HCT116 (cell line): ENCODE results near the gene ASAP2. TPM values are rescaled to one million over a fixed set of nuclear protein-coding genes. Genes with fewer than 3 reads are reported as not detected.
"Not testable (repeated sequence)": the region's sequence is repeated elsewhere in the genome, so short reads cannot be mapped to it uniquely, and the experiment has no call there.

Experiments used
- ATAC-seq: fragments of 200-7000 bp; cut with Tn5 transposase; 2 replicates; pipeline ENCODE4 v1.9.1; 2020; ENCODE audit warnings: mild to moderate bottlenecking, moderate library complexity
- BruUV-seq: library from RNA; stranded (reverse); fragments of 400-500 nt; replicated peaks from 2 replicates; lab custom pipeline; 2021; lab: Mats Ljungman, UMichigan
- CTCF ChIA-PET: fragments of 300-600 bp; sonication (Branson Sonifier 250); formaldehyde crosslinking; loops from one replicate; lab custom pipeline; 2021; ENCODE audit warnings: antibody characterized with exemption; lab: Charles Lee
- POLR2A ChIA-PET: fragments of 300-600, 350-600 bp; sonication (Branson Sonifier 250); formaldehyde crosslinking; loops from one replicate; lab custom pipeline; 2021; ENCODE audit warnings: antibody characterized with exemption; lab: Charles Lee
- RAD21 ChIA-PET, 2 experiments: fragments of 300-600 bp; sonication (Branson Sonifier 250); formaldehyde crosslinking; loops; one replicate each; lab custom pipeline; 2023; ENCODE audit warnings: low total read pairs in 2 of 2; ENCODE audit not compliant: uncharacterized antibody in 2 of 2, unreplicated experiment in 2 of 2, low non-redundant PET in 1 of 2; lab: Charles Lee
- DNase-seq: peaks from one replicate; pipeline ENCODE4 v3.0.0-alpha.2; 2010; ENCODE audit warnings: low read depth, low spot score
- H2AFZ ChIP-seq: fragments of 200-600 bp; shearing (Covaris generic), sonication (generic); 2 replicates; pipeline ENCODE4 v1.6.1; 2017; ENCODE audit warnings: low read depth, mixed run types, mixed read lengths, antibody characterized with exemption, low read length; ENCODE audit not compliant: poor library complexity, severe bottlenecking
- H3K27ac ChIP-seq: 2 replicates; pipeline ENCODE4 v1.5.1; 2012; ENCODE audit warnings: low read depth, low read length
- H3K27me3 ChIP-seq: fragments of 200-600 bp; sonication (generic); 2 replicates; pipeline ENCODE4 v1.6.1; 2016; ENCODE audit warnings: mixed run types, low read length, mixed read lengths; ENCODE audit not compliant: insufficient read depth
- H3K36me3 ChIP-seq, 2 experiments: fragments of 200-500 bp in 1 of 2; fragments of 200-600 bp in 1 of 2; sonication (Bioruptor generic) in 1 of 2; sonication (generic) in 1 of 2; 2 replicates each; pipeline versions ENCODE4 v1.5.1 to v1.6.1; 2014 to 2016; ENCODE audit warnings: low read length in 2 of 2, inconsistent platforms in 1 of 2, mixed read lengths in 1 of 2, mixed run types in 1 of 2; ENCODE audit not compliant: insufficient read depth in 2 of 2, control insufficient read depth in 1 of 2
- H3K4me1 ChIP-seq, 2 experiments: fragments of 200-600 bp in 1 of 2; sonication (generic) in 1 of 2; 2 replicates each; pipeline versions ENCODE4 v1.5.1 to v1.6.1; 2012 to 2017; ENCODE audit warnings: low read length in 2 of 2, inconsistent platforms in 1 of 2, mild to moderate bottlenecking in 1 of 2, mixed read lengths in 1 of 2, mixed run types in 1 of 2, moderate library complexity in 1 of 2; ENCODE audit not compliant: insufficient read depth in 2 of 2, control insufficient read depth in 1 of 2
- H3K4me2 ChIP-seq: fragments of 200-600 bp; sonication (generic); 2 replicates; pipeline ENCODE4 v1.6.1; 2017; ENCODE audit warnings: mixed run types, low read length, mixed read lengths
- H3K4me3 ChIP-seq, 2 experiments: fragments of 200-600 bp in 1 of 2; sonication (generic) in 1 of 2; replicated peaks in 1 of 2; 2 replicates each; pipeline ENCODE4 v1.5.1; 2011 to 2016; ENCODE audit warnings: low read length in 2 of 2, control low read depth in 1 of 2, low read depth in 1 of 2, mild to moderate bottlenecking in 1 of 2, mixed read lengths in 1 of 2, mixed run types in 1 of 2
- H3K79me2 ChIP-seq: fragments of 200-600 bp; sonication (generic); 2 replicates; pipeline ENCODE4 v1.6.1; 2017; ENCODE audit warnings: mild to moderate bottlenecking, mixed run types, low read length, moderate library complexity, mixed read lengths; ENCODE audit not compliant: insufficient read depth
- H3K9ac ChIP-seq: fragments of 200-600 bp; sonication (generic); 2 replicates; pipeline ENCODE4 v1.6.1; 2016; ENCODE audit warnings: low read length, mixed read lengths
- H3K9me2 ChIP-seq: fragments of 200-600 bp; sonication (generic), shearing (Covaris generic); 2 replicates; pipeline ENCODE4 v1.6.1; 2017; ENCODE audit warnings: mixed run types, mild to moderate bottlenecking, moderate library complexity; ENCODE audit not compliant: insufficient read depth
- H3K9me3 ChIP-seq, 2 experiments: fragments of 200-500 bp in 1 of 2; fragments of 200-600 bp in 1 of 2; sonication (Bioruptor generic) in 1 of 2; sonication (generic) in 1 of 2; 2 replicates each; pipeline ENCODE4 v1.6.1; 2014 to 2017; ENCODE audit warnings: low read length in 2 of 2, mixed read lengths in 2 of 2, inconsistent platforms in 1 of 2, low read depth in 1 of 2, mild to moderate bottlenecking in 1 of 2, mixed run types in 1 of 2, moderate library complexity in 1 of 2; ENCODE audit not compliant: control insufficient read depth in 1 of 2, insufficient read depth in 1 of 2
- H4K20me1 ChIP-seq: fragments of 200-600 bp; sonication (generic), shearing (Covaris generic); 2 replicates; pipeline ENCODE4 v1.6.1; 2017; ENCODE audit warnings: mixed run types, mild to moderate bottlenecking, moderate library complexity; ENCODE audit not compliant: insufficient read depth
- ATF3 ChIP-seq: IDR thresholded peaks from 2 replicates; pipeline ENCODE4 v1.6.1; 2012
- EZH2phosphoT487 ChIP-seq: fragments of 200-600 bp; IDR thresholded peaks from 2 replicates; pipeline ENCODE4 v1.6.1; 2018; ENCODE audit warnings: antibody characterized with exemption, borderline replicate concordance
- ZBTB33 ChIP-seq: IDR thresholded peaks from 2 replicates; pipeline ENCODE4 v1.6.1; 2011; ENCODE audit warnings: mild to moderate bottlenecking, low read length, moderate library complexity; ENCODE audit not compliant: insufficient replicate concordance; ENCODE audit errors: extremely low read depth
- intact Hi-C: fragments of 100-400 bp; cut with micrococcal nuclease; formaldehyde crosslinking; loops from 2 replicates; pipeline ENCODE4 v1.10.0; 2022
- total RNA-seq: library from RNA; stranded (reverse); gene quantifications from one replicate; pipeline ENCODE4 v1.2.1, GENCODE V29; 2021; ENCODE audit not compliant: unreplicated experiment

ASAP2 gene
- total RNA-seq, 1 experiment from 2014 or later = 16.5 TPM

GRCh38 chr2:9215680-9216079 lies 9.1 kb downstream of the ASAP2 start (continued):
- TF ChIP-seq EZH2phosphoT487 = no peak
- TF ChIP-seq ATF3 = no peak
- TF ChIP-seq ZBTB33 = no peak

- H3K4me3 ChIP-seq, H3K27me3 ChIP-seq, BruUV-seq, H3K4me2 ChIP-seq, intact Hi-C loops, POLR2A ChIA-PET, H3K9me2 ChIP-seq, CTCF ChIA-PET, ATAC-seq, H2AFZ ChIP-seq, RAD21 ChIA-PET, H3K9ac ChIP-seq, H3K27ac ChIP-seq, DNase-seq, H4K20me1 ChIP-seq, H3K9me3 ChIP-seq, H3K36me3 ChIP-seq: not testable (repeated sequence)
- peaks cover 47% of the 10 kb centered on the region for H3K79me2 ChIP-seq
- H3K4me1 ChIP-seq = peaks cover 14% of the 10 kb centered on the region in 2 experiments
Observed at GRCh38 chr2:9216143-9216542, 9.5 kb downstream of the ASAP2 start.
